SH-SY5Y (cell line): Measurements from ENCODE around the gene CCDC157.

Experiments
- GATA2 ChIP-seq: IDR thresholded peaks from 2 replicates; pipeline ENCODE4 v1.6.1; 2011; ENCODE audit warnings: mild to moderate bottlenecking, low read depth, low read length
- GATA3 ChIP-seq: IDR thresholded peaks from 2 replicates; pipeline ENCODE4 v1.6.1; 2011; ENCODE audit warnings: low read depth, mild to moderate bottlenecking, low read length, moderate library complexity

DNA sequence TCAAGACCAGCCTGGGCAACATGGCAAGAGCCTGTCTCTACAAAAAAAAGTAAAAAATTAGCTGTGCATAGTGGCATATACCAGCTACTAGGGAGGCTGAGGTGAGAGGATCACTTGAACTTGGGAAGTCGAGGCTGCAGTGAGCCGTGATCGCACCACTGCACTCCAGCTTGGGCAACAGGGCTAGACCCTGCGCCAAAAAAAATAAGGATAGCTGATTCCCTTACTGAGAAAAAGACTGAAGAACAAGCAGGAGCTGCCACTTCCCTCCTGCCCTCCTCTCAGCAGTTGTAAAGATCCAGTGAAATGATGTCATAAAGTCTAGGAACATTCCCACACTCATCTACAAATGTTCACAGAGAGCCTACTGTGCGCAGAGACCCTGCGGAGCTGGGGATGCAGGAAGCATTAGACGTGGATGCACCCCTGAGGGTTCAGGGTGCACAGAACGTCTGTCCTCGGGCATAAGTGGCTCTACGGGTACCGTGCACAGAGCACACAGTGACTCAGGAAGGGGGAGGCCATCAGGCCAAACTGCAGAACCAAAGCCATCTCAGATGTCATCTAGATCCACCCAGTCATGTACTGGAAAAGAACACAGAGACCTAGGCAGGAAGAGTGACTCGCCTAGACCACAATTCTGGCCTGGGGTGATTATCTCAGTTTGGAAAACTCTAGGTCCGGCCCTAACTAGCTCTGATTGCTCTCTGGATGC lies 51.7 kb downstream of the CCDC157 start:
- TF ChIP-seq GATA2 (no peak), GATA3 (no peak)
